WTC11 (cell line): ENCODE measurements around the gene SEMA3C.

Experiments
- CBFB ChIP-seq: sonication (generic); formaldehyde crosslinking; IDR thresholded peaks from 2 replicates; pipeline ENCODE4 v1.8.1; 2022; ENCODE audit warnings: mild to moderate bottlenecking, low read depth, missing genetic modification reagents
- CREB1 ChIP-seq: sonication (generic); formaldehyde crosslinking; IDR thresholded peaks from 2 replicates; pipeline ENCODE4 v1.8.0; 2023; ENCODE audit warnings: mild to moderate bottlenecking, missing genetic modification reagents
- CTCF ChIP-seq: fragments of 200-600 bp; IDR thresholded peaks from 2 replicates; pipeline ENCODE4 v1.8.0; 2022; ENCODE audit warnings: antibody characterized with exemption
- E2F1 ChIP-seq: sonication (generic); formaldehyde crosslinking; IDR thresholded peaks from 2 replicates; pipeline ENCODE4 v1.8.0; 2022; ENCODE audit warnings: mild to moderate bottlenecking, missing genetic modification reagents
- JUN ChIP-seq: sonication (generic); formaldehyde crosslinking; IDR thresholded peaks from 2 replicates; pipeline ENCODE4 v1.8.0; 2023; ENCODE audit warnings: mild to moderate bottlenecking, missing genetic modification reagents
- KAT7 ChIP-seq: sonication (generic); formaldehyde crosslinking; IDR thresholded peaks from 2 replicates; pipeline ENCODE4 v1.8.1; 2023; ENCODE audit warnings: missing genetic modification reagents, mild to moderate bottlenecking, borderline replicate concordance
- MLX ChIP-seq: sonication (generic); formaldehyde crosslinking; IDR thresholded peaks from 2 replicates; pipeline ENCODE4 v1.8.1; 2023; ENCODE audit warnings: mild to moderate bottlenecking, missing genetic modification reagents, moderate library complexity
- SP1 ChIP-seq: sonication (generic); formaldehyde crosslinking; conservative IDR thresholded peaks from 2 replicates; pipeline ENCODE4 v1.8.1; 2022; ENCODE audit warnings: missing genetic modification reagents
- STAT6 ChIP-seq: sonication (generic); formaldehyde crosslinking; conservative IDR thresholded peaks from 2 replicates; pipeline ENCODE4 v1.8.1; 2023; ENCODE audit warnings: mild to moderate bottlenecking, low read depth, missing genetic modification reagents, moderate library complexity
- TEAD4 ChIP-seq: sonication (generic); formaldehyde crosslinking; IDR thresholded peaks from 2 replicates; pipeline ENCODE4 v1.8.0; 2022; ENCODE audit warnings: mild to moderate bottlenecking, missing genetic modification reagents
- USF1 ChIP-seq: sonication (generic); formaldehyde crosslinking; IDR thresholded peaks from 2 replicates; pipeline ENCODE4 v1.8.0; 2022; ENCODE audit warnings: mild to moderate bottlenecking, missing genetic modification reagents
- ZBTB21 ChIP-seq: sonication (generic); formaldehyde crosslinking; IDR thresholded peaks from 2 replicates; pipeline ENCODE4 v1.8.1; 2023; ENCODE audit warnings: mild to moderate bottlenecking, missing genetic modification reagents, borderline replicate concordance
- ZNF219 ChIP-seq: sonication (generic); formaldehyde crosslinking; IDR thresholded peaks from 2 replicates; pipeline ENCODE4 v1.8.0; 2023; ENCODE audit warnings: missing genetic modification reagents, mild to moderate bottlenecking, borderline replicate concordance

- TF ChIP-seq KAT7 (no peak), CTCF (no peak), STAT6 (no peak), SP1 (CRISPR knock-in tag) (no peak), JUN (CRISPR knock-in tag) (no peak), CREB1 (CRISPR knock-in tag) (no peak), MLX (CRISPR knock-in tag) (no peak), USF1 (no peak), TEAD4 (CRISPR knock-in tag) (no peak), ZNF219 (CRISPR knock-in tag) (no peak), CBFB (CRISPR knock-in tag) (no peak), E2F1 (no peak), ZBTB21 (CRISPR knock-in tag) (no peak)
Measured at GRCh38 chr7:80860554-80860953, 58.3 kb downstream of the SEMA3C start.
